Astrocyte of the cerebellum (primary cell): Measurements from ENCODE around the gene ITGA8.
A peak's percentile ranks its signal among the peaks of the same experiment; 100 is the strongest.

Source experiments
- DNase-seq: peaks from one replicate; pipeline ENCODE4 v3.0.0-alpha.2; 2011; ENCODE audit warnings: low read depth
- H3K4me3 ChIP-seq: 2 replicates; pipeline ENCODE4 v1.5.1; 2011; ENCODE audit warnings: mild to moderate bottlenecking, low read depth, low read length, moderate library complexity
- in situ Hi-C: cut with HindIII; loops from 2 replicates; pipeline ENCODE4 v1.10.0; 2017; ENCODE audit warnings: low sequenced_read_pairs
- TF ChIP-seq, protein P1 (sequence below): IDR thresholded peaks from 2 replicates; pipeline ENCODE4 v1.5.1; 2012; ENCODE audit warnings: low read length, low read depth, moderate library complexity, mild to moderate bottlenecking; ENCODE audit errors: missing control alignments

ITGA8 gene

DNA sequence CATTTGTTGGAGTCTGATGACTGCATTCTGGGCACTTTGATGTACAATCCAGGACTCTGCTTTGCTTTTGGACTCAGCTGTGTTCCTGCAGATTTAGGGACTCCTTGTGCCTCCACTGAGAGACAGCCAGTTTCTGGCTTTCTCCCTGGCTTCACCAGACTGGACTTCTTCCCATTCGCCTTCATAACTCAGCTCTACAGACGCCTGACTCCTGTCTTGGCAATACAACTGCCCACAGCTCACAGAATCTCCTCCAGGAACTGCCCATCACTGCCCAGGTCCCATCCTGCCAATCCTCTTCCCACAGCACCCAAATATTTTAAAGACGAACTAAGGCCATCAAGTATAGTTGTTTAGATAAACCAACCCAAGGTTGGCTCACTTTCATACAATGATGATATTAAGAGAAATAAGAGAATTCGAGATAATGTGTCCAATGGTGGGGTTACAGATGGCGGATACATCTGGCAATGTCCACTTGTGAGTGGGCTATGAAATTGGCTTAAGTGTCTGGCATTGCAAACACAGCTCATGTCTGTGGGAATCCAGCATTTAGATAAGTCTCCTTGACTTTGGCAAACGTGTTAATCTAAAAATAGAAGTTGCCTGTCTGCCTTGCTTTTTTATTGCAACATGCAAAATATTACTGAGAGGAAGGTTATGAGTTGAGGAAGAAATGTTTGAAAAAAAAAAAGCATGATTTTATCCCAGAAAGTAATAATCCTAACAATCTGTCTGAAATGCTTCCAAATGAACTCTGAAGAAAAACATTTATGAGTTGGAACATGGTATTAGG, 95.1 kb downstream of the ITGA8 start:
- TF ChIP-seq, protein P1, sequence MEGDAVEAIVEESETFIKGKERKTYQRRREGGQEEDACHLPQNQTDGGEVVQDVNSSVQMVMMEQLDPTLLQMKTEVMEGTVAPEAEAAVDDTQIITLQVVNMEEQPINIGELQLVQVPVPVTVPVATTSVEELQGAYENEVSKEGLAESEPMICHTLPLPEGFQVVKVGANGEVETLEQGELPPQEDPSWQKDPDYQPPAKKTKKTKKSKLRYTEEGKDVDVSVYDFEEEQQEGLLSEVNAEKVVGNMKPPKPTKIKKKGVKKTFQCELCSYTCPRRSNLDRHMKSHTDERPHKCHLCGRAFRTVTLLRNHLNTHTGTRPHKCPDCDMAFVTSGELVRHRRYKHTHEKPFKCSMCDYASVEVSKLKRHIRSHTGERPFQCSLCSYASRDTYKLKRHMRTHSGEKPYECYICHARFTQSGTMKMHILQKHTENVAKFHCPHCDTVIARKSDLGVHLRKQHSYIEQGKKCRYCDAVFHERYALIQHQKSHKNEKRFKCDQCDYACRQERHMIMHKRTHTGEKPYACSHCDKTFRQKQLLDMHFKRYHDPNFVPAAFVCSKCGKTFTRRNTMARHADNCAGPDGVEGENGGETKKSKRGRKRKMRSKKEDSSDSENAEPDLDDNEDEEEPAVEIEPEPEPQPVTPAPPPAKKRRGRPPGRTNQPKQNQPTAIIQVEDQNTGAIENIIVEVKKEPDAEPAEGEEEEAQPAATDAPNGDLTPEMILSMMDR: no peak
- no peak overlapping the region for H3K4me3 ChIP-seq
- DNase-seq: no peak
- in situ Hi-C loops: loop anchor here (25.0 kb wide), 1 partner anchor 88 kb away; the partner anchor contains the start of gene ITGA8

GRCh38 chr10:15620836-15621515, 98.7 kb downstream of the ITGA8 start:
- in situ Hi-C loops: loop anchor here (25.0 kb wide), 1 partner anchor 91 kb away; the partner anchor contains the start of gene ITGA8
- no peak for DNase-seq
- no peak overlapping the region for H3K4me3 ChIP-seq
- TF ChIP-seq, protein P1: no peak

DNA sequence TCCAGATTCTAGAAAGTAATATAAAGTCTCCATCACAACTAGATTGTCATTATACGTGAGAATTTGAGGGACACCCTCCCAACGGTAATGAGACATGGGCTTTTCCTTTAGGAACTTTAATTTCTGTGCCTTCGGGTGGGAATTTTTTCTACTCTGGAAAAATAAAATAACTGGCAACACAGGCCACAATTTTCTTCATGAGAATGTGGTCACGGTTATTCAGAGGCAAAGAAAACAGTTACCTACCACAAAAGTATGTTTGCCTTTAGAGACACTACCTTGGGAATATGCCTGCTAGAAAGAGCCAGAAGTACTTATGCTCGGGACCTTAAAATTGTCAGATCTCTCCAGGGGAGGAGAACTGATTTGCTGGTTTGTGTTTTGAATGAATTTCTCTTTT, 99.4 kb downstream of the ITGA8 start:
- TF ChIP-seq, protein P1: no peak

GRCh38 chr10:15609246-15609645, 110.5 kb downstream of the ITGA8 start:
- TF ChIP-seq, protein P1: no peak
- in situ Hi-C loops: loop anchor here (25.0 kb wide), 1 partner anchor 103 kb away; the partner anchor contains the start of gene ITGA8
- DNase-seq: no peak
- no peak overlapping the region for H3K4me3 ChIP-seq

More for the DNA sequence above, 99.4 kb downstream of the ITGA8 start:
- H3K4me3 ChIP-seq: no peak overlapping the region
- DNase-seq: peak; percentile 33
- in situ Hi-C loops: loop anchor here (25.0 kb wide), 1 partner anchor 92 kb away; the partner anchor contains the start of gene ITGA8

DNA sequence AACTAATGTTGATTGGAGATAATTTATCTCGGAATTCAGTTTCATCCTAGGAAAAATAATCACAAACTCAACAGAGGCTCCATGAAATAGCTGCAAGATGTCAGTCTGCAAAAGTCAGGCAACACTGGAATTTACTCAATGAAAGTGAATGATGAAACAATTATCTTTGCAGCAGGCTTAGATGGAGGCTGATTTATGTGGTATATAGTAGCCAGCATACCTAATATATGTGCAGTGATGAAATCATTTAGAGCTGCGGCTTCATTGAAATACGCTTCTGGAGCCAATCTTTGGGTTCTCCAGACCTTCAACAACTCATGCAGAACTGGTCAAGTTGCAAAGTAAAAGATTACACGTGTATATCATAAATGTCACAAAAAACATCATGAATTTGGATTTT, 113.3 kb downstream of the ITGA8 start:
- in situ Hi-C loops: loop anchor here (25.0 kb wide), 1 partner anchor 106 kb away; the partner anchor contains the start of gene ITGA8
- TF ChIP-seq, protein P1: no peak
- H3K4me3 ChIP-seq: no peak overlapping the region
- no peak for DNase-seq

DNA sequence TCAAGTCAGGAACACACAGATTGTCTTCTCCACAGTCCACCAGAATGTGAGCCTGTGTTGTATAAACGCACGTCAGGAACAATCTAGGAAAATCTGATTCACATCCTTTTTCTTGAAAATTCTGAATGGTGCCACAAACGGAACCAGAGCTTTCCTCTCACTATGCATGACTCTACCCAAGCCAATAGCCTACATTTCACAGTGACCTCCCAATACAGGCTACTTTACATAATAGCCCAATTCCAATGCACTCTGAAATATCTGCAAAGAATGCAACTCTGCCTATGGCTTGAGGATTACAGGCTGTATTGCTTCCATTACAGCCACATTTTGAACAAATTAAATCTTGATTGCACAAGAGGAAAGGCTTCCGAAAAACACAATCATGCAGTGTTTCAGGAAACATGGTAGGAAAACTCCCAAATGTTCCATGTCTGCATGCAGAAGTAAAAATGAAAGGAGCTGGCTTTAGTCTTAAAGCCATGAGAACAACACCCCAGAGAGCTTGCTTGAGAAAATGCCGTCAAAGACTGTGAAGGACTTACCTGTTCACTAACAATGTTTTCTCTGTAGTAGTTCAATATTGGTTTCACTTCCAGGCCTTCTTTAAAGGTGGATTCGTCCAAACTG, 113.9 kb downstream of the ITGA8 start:
- DNase-seq: no peak
- TF ChIP-seq, protein P1: no peak
- H3K4me3 ChIP-seq: no peak overlapping the region
- in situ Hi-C loops: loop anchor here (25.0 kb wide), 1 partner anchor 106 kb away; the partner anchor contains the start of gene ITGA8
